Effector memory CD4-positive, alpha-beta T cell (primary cell): Measurements from ENCODE around the gene OR5M3.

Source experiments
- DNase-seq, 3 donors: peaks; one replicate each; pipeline ENCODE4 v3.0.0-alpha.2; 2020
- H3K27ac ChIP-seq: 2 replicates; pipeline ENCODE4 v1.7.0; 2013; ENCODE audit warnings: mild to moderate bottlenecking, low read length, moderate library complexity; ENCODE audit not compliant: insufficient read depth, poor library complexity, severe bottlenecking
- H3K27me3 ChIP-seq: replicated peaks from 2 replicates; pipeline ENCODE4 v1.7.0; 2013; ENCODE audit warnings: mild to moderate bottlenecking, low read length; ENCODE audit not compliant: insufficient read depth, control insufficient read depth, poor library complexity, severe bottlenecking
- H3K36me3 ChIP-seq: 2 replicates; pipeline ENCODE4 v1.7.0; 2013; ENCODE audit warnings: mild to moderate bottlenecking, low read length, moderate library complexity; ENCODE audit not compliant: control insufficient read depth, insufficient read depth
- H3K4me1 ChIP-seq: 2 replicates; pipeline ENCODE4 v1.7.0; 2013; ENCODE audit warnings: low read length, mild to moderate bottlenecking; ENCODE audit not compliant: control insufficient read depth, insufficient read depth, poor library complexity, severe bottlenecking
- H3K4me3 ChIP-seq: 2 replicates; pipeline ENCODE4 v1.7.0; 2013; ENCODE audit warnings: low read length, low read depth, mild to moderate bottlenecking; ENCODE audit not compliant: insufficient read depth, poor library complexity, severe bottlenecking
- H3K9me3 ChIP-seq: 2 replicates; pipeline ENCODE4 v1.7.0; 2013; ENCODE audit warnings: mild to moderate bottlenecking, low read length, moderate library complexity; ENCODE audit not compliant: control insufficient read depth
- total RNA-seq, 3 donors: gene quantifications; one replicate each; lab custom pipeline; 2026; lab: John Stamatoyannopoulos, UW

Gene OR5M3
- 0 reads per million in 3 donors for total RNA-seq

DNA sequence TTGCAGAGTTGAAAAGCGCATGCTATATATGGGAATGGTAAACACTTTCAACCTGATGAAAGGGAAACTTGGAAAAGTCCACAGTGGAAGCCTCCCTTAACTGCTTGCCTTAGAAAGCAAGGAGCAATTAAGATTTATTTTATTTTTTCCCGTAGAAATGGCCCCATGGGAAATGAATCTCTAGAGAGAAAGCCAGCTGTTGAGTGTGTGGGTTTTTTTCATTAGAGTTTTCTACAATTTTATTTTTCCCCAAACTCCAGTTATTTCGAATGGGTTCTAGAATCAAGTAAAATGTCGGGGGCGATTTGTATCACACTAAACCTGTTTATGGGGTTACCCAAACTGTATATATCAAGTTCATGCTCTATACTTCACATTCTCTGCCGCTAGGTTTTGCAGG, at the start of gene OR5M3:
Gene OR5M3 (minus strand): TSS at position 101 of the 400 bp plus-strand sequence. CDS start 2,855 bp downstream, outside the sequence.
- Histone ChIP-seq H3K36me3 (no peaks in the 10 kb centered on the region), H3K4me1 (no peaks in the 10 kb centered on the region), H3K4me3 (no peak within 1 kb of the TSS), H3K27ac (no peak within 1 kb of the TSS), H3K9me3 (no peaks in the 10 kb centered on the region), H3K27me3 (no peaks in the 10 kb centered on the region)
- DNase-seq: no peak

DNA sequence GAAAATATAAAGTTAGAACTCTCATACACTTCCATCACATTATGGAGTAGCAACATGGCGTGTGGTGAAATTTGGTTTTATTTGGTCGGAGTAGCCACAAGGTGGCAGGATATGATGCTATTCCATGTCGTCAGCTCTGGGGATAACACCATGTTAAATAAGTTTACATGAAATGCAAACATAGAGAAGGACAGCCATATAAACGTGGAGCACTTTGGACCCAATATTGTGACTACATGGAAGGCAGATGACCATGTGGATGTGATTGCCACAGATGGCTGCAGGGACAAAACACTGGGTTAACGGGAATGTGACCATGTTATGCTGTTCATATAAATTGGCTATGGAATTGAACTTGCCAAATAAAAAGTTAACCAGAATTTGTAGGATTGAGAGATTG, 48.9 kb upstream of the OR5M3 start:
- Histone ChIP-seq H3K9me3 (no peaks in the 10 kb centered on the region), H3K27me3 (no peaks in the 10 kb centered on the region), H3K4me1 (no peaks in the 10 kb centered on the region), H3K27ac (no peak overlapping the region), H3K4me3 (no peak overlapping the region), H3K36me3 (no peaks in the 10 kb centered on the region)
- no peak for DNase-seq

DNA sequence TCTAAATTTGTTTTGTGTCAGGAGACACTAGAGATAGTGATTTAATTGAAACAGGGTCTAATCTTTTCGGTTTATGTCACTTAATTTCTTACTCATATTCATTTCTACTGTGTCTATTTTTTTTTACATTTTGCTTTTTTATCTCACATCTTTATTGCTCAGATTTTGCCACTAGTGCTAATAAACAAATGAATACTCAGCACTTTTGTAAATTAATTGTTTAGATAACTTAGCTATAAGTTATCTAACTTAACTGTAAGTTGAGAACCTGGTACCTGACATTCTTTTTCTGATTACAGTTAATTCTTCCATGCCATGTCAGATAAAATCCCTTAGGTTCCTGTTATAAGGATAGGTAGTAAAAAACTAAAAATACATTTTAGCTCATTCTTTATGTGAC, 40.1 kb upstream of the OR5M3 start:
- Histone ChIP-seq H3K27ac (no peak overlapping the region), H3K4me1 (no peaks in the 10 kb centered on the region), H3K27me3 (no peaks in the 10 kb centered on the region), H3K4me3 (no peak overlapping the region), H3K9me3 (no peaks in the 10 kb centered on the region), H3K36me3 (no peaks in the 10 kb centered on the region)
- no peak for DNase-seq

DNA sequence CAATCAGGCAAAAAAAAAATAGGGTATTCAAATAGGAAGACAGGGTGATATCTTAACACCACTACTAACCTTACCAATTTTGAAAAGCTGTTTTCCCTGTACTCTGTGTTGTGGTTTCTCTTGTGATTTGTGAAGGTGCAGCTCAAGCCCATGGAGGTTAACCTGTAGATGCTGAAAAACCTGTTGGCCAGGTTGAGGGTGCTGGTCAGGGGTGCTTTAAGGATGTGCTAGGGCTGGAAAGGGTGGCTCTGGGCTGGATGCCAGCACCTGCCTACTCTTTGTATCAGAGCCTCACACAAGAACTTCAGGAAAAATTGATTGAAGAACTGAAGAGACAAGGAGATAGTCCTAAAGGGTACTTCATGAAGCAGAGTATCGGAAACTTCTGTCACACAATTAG, 36.3 kb upstream of the OR5M3 start:
- DNase-seq: no peak
- Histone ChIP-seq H3K36me3 (no peaks in the 10 kb centered on the region), H3K4me3 (no peak overlapping the region), H3K27ac (no peak overlapping the region), H3K9me3 (no peaks in the 10 kb centered on the region), H3K27me3 (no peaks in the 10 kb centered on the region), H3K4me1 (no peaks in the 10 kb centered on the region)

DNA sequence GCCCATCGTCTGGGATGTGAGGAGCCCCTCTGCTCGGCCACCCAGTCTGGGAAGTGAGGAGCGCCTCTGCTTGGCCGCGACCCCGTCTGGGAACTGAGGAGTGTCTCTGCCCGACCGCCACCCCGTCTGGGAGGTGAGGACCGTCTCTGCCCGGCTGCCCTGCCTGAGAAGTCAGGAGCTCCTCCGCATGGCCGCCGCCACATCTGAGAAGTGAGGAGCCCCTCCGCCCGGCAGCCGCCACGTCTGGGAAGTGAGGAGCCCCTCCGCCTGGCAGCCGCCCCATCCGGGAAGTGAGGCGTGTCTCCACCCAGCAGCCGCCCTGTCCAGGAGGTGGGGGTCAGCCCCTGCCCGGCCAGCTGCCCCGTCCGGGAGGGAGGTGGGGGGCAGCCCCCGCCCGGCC, 23.9 kb upstream of the OR5M3 start:
- Histone ChIP-seq H3K36me3 (no peaks in the 10 kb centered on the region), H3K27me3 (no peaks in the 10 kb centered on the region), H3K4me3 (no peak overlapping the region), H3K9me3 (no peaks in the 10 kb centered on the region), H3K4me1 (no peaks in the 10 kb centered on the region), H3K27ac (no peak overlapping the region)
- no peak for DNase-seq

DNA sequence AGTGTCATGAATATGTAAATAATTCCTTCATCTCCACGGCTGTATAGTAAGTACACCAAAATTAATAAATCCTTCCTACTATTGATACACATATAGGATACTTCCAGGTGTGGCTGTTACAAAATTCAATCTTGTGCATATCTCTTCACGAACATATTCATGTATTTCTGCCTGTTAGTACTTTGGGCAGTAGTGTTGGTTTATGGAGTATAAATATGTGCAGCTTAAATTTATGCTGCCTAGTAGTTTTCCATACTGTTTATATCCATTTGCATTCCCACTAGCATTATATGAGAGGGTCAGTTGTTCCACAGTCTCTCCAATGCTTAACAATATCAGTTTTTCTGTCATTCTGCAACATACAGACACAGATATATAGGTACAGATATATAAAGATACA, 22.0 kb upstream of the OR5M3 start:
- Histone ChIP-seq H3K27ac (no peak overlapping the region), H3K27me3 (no peaks in the 10 kb centered on the region)
- DNase-seq: no peak

DNA sequence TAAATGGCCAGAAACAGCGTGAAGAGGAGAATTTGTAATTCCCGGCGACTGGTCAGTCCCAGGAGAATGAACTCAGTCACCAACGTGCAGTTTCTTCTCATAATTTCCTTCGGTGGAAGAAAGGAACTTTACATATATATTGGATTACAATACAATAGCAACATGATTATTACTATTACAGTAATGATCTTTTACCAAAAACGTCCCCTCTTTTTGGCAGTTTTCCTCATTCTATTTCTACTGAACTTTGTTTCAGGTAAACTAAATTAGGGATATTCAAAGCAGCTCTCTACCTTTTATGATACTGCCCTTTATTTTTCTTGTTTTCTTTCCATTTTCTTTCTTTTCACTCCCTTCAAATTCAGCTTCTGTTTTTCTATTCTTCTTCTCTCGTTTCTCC, 18.1 kb upstream of the OR5M3 start, which contains the start of gene OR5M8:
Gene OR5M8 (minus strand): TSS at position 101 of the 400 bp plus-strand sequence. CDS start 0 bp downstream, at position 101.
- no peak for DNase-seq
- no peak within 1 kb of the TSS for H3K4me3 ChIP-seq
- H3K27ac ChIP-seq: no peak within 1 kb of the TSS
- no peaks in the 10 kb centered on the region for H3K36me3 ChIP-seq
- no peaks in the 10 kb centered on the region for H3K27me3 ChIP-seq
- H3K4me1 ChIP-seq: no peaks in the 10 kb centered on the region
- H3K9me3 ChIP-seq: no peaks in the 10 kb centered on the region

More for the DNA sequence above, 22.0 kb upstream of the OR5M3 start:
- H3K36me3 ChIP-seq: no peaks in the 10 kb centered on the region
- no peaks in the 10 kb centered on the region for H3K4me1 ChIP-seq
- H3K9me3 ChIP-seq: no peaks in the 10 kb centered on the region
- no peak overlapping the region for H3K4me3 ChIP-seq

DNA sequence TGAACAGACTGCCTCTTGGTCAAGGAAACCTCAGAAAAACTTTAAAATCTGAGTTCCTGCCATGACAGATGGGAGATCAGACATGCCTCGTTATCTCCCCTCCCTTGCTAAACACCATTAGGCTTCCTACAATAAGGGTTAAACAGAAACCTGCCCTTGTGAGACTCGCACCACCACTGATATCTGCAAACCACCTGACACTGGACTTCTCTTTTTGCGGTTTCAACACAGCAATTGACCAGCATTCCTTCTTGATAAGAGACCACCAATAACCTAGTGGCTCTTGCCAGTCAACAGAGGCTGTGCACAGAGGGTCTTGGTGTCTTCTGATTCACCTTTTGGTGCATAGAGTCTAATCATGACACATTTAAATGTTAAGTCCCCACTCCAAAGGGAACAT, 13.6 kb upstream of the OR5M3 start:
- H3K9me3 ChIP-seq: no peaks in the 10 kb centered on the region

DNA sequence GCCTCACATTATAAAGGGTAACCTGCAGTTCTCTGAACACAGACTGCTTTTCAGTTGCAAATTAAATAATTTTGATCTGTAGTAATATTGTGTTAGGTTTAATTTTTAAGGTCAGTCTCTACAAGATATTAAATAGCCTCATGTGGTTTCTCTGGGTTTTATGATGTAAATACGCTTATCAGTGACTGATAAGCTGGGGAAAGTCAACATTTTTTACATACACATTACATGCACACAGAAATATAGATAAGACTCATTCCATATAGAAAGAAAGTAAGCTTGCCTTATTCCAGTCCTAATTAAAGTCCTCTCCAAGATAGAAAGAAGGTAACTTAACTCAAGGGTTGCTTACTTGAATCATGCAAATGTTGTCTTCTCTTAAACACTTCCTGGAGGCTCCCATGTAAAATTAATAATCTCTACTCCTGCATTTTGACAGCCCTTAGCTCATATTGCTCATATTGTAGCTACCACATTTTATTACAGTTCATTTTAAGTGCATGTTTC, 1.6 kb upstream of the OR5M3 start:
- no peaks in the 10 kb centered on the region for H3K27me3 ChIP-seq
- no peaks in the 10 kb centered on the region for H3K4me1 ChIP-seq
- H3K4me3 ChIP-seq: no peak overlapping the region
- no peaks in the 10 kb centered on the region for H3K36me3 ChIP-seq
- no peaks in the 10 kb centered on the region for H3K9me3 ChIP-seq
- DNase-seq: no peak
- no peak overlapping the region for H3K27ac ChIP-seq

More for the DNA sequence above, 13.6 kb upstream of the OR5M3 start:
- H3K4me3 ChIP-seq: no peak overlapping the region
- H3K27ac ChIP-seq: no peak overlapping the region
- H3K27me3 ChIP-seq: no peaks in the 10 kb centered on the region
- no peaks in the 10 kb centered on the region for H3K4me1 ChIP-seq
- DNase-seq: no peak
- no peaks in the 10 kb centered on the region for H3K36me3 ChIP-seq

DNA sequence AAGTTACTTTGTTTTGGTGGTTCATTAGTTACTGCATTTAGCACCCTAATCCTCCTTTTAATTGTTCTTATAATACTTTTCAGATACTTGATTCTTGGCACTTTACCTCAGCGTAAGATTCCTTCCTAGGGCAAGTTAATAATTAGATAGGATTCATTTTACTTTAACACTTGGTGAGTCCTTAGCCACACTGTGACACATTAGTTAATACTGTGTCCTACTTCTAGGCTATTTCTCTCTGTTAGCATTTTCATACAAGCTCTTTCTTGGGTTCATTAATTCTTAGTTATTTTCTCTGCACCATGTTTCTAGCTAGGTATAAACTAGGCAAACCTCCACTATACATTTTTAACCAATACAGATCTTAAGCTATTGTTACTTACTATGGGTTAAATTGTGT, 16.1 kb downstream of the OR5M3 start:
- Histone ChIP-seq H3K36me3 (no peaks in the 10 kb centered on the region), H3K4me3 (no peak overlapping the region), H3K9me3 (no peaks in the 10 kb centered on the region), H3K4me1 (no peaks in the 10 kb centered on the region), H3K27ac (no peak overlapping the region), H3K27me3 (no peaks in the 10 kb centered on the region)
- DNase-seq: no peak
